Kidney epithelial cell (primary cell): Measurements from ENCODE around the gene SSTR1. TPM values are rescaled to one million over a fixed set of nuclear protein-coding genes. Genes with fewer than 3 reads are reported as not detected.

Experiments used
- DNase-seq: peaks from one replicate; pipeline ENCODE4 v3.0.0-alpha.2; 2010; ENCODE audit warnings: low read depth
- H3K27me3 ChIP-seq: 2 replicates; pipeline ENCODE4 v1.6.0; 2011; ENCODE audit warnings: low read length; ENCODE audit not compliant: control insufficient read depth, insufficient read depth
- H3K36me3 ChIP-seq: 2 replicates; pipeline ENCODE4 v1.5.1; 2011; ENCODE audit warnings: low read length; ENCODE audit not compliant: control insufficient read depth, insufficient read depth
- H3K4me3 ChIP-seq: 2 replicates; pipeline ENCODE4 v1.5.1; 2011; ENCODE audit warnings: low read depth, mild to moderate bottlenecking, control low read depth, low read length
- total RNA-seq: library from RNA; depleted of rRNA; stranded (reverse); fragments of >200 nt; gene quantifications from 2 replicates; pipeline ENCODE4 v1.2.3, GENCODE V29; 2015
- TF ChIP-seq, protein P1 (sequence below): IDR thresholded peaks from 2 replicates; pipeline ENCODE4 v1.5.1; 2011; ENCODE audit warnings: mild to moderate bottlenecking, moderate library complexity, low read length, control low read depth, inconsistent platforms; ENCODE audit not compliant: insufficient read depth, poor library complexity, severe bottlenecking

SSTR1 gene
- total RNA-seq, 1 donor from 2014 or later, result 0.67 TPM

DNA sequence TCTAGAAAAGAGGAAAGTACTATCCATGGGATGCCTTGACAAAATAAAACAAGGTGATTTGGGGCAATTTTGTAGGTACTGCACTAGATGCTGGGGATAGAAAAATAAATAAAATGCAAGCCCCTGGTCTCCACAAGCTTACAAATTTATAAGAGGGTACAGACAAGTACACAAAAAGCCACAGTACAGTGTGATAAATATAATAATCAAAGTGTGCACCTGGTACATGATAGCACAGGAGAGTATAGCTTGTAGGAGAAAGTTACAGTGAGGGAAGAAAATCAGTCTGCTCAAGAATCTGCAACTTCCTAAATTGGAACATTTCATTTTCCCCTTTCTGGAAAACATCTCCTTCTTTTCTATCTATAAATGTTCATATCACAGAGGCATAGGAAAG, 3.0 kb upstream of the SSTR1 start:
- H3K36me3 ChIP-seq, result no peaks in the 10 kb centered on the region
- DNase-seq, result no peak
- H3K27me3 ChIP-seq, result peaks cover 8% of the 10 kb centered on the region
- no peak overlapping the region for H3K4me3 ChIP-seq
- TF ChIP-seq, protein P1, sequence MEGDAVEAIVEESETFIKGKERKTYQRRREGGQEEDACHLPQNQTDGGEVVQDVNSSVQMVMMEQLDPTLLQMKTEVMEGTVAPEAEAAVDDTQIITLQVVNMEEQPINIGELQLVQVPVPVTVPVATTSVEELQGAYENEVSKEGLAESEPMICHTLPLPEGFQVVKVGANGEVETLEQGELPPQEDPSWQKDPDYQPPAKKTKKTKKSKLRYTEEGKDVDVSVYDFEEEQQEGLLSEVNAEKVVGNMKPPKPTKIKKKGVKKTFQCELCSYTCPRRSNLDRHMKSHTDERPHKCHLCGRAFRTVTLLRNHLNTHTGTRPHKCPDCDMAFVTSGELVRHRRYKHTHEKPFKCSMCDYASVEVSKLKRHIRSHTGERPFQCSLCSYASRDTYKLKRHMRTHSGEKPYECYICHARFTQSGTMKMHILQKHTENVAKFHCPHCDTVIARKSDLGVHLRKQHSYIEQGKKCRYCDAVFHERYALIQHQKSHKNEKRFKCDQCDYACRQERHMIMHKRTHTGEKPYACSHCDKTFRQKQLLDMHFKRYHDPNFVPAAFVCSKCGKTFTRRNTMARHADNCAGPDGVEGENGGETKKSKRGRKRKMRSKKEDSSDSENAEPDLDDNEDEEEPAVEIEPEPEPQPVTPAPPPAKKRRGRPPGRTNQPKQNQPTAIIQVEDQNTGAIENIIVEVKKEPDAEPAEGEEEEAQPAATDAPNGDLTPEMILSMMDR, result no peak

- Histone ChIP-seq H3K4me3 (no peak overlapping the region), H3K27me3 (peaks cover 14% of the 10 kb centered on the region), H3K36me3 (no peaks in the 10 kb centered on the region)
- TF ChIP-seq, protein P1, result no peak
- no peak for DNase-seq
Observed at GRCh38 chr14:38205119-38205813, 2.4 kb upstream of the SSTR1 start.

- Histone ChIP-seq H3K27me3 (peaks cover 20% of the 10 kb centered on the region), H3K36me3 (no peaks in the 10 kb centered on the region), H3K4me3 (no peak overlapping the region)
- DNase-seq, result no peak
- TF ChIP-seq, protein P1, result no peak
Observed at GRCh38 chr14:38205949-38206665, 1.6 kb upstream of the SSTR1 start.

GRCh38 chr14:38206689-38207376, 871 bp upstream of the SSTR1 start:
- Histone ChIP-seq H3K36me3 (no peaks in the 10 kb centered on the region), H3K4me3 (no peak overlapping the region), H3K27me3 (peaks cover 24% of the 10 kb centered on the region)
- TF ChIP-seq, protein P1, result no peak
- no peak for DNase-seq

DNA sequence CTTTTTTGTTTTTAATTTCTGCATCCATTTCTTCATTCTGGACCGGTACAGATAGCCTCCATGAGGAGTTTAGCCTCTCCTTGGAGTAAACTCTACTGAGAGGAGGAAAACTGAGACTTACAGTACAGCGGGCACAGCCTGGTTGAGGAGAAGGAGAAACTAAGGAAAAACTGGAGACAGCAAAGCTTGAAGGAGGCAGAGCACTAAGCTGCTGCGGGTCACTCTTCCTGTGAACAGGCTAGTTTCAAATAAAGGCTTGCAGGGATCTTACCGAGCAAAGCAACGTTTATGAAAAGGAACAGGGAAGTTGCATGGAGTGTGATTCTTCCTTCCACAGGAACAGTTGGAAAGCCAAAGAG, 348 bp upstream of the SSTR1 start:
- Histone ChIP-seq H3K4me3 (no peak overlapping the region), H3K27me3 (peaks cover 24% of the 10 kb centered on the region), H3K36me3 (no peaks in the 10 kb centered on the region)
- DNase-seq, result no peak
- TF ChIP-seq, protein P1, result no peak
